ENCODE measurements around the gene PAFAH1B1. TPM values are rescaled to one million over a fixed set of nuclear protein-coding genes. Genes with fewer than 3 reads are reported as not detected.
"Not testable (repeated sequence)": the region's sequence is repeated elsewhere in the genome, so short reads cannot be mapped to it uniquely, and the experiment has no call there.

PAFAH1B1 gene
- total RNA-seq, 1 donor from 2014 or later = 110 TPM

GRCh38 chr17:2594722-2595599 is 1.5 kb downstream of the PAFAH1B1 start:
- no peak for DNase-seq (ENCODE audit: low spot score)

- DNase-seq (ENCODE audit: low spot score) = no peak
Measured at GRCh38 chr17:2595716-2596115, 2.3 kb downstream of the PAFAH1B1 start.

GRCh38 chr17:2598166-2598565 is 4.7 kb downstream of the PAFAH1B1 start:
- DNase-seq (ENCODE audit: low spot score) = no peak

GRCh38 chr17:2602597-2603017 is 9.2 kb downstream of the PAFAH1B1 start:
- DNase-seq (ENCODE audit: low spot score) = no peak

- no peak for DNase-seq (ENCODE audit: low spot score)
Measured at GRCh38 chr17:2608350-2608913, 15.0 kb downstream of the PAFAH1B1 start.

GRCh38 chr17:2609091-2609490 is 15.6 kb downstream of the PAFAH1B1 start:
- no peak for DNase-seq (ENCODE audit: low spot score)

- DNase-seq (ENCODE audit: low spot score) = no peak
Measured at GRCh38 chr17:2610195-2611175, 17.0 kb downstream of the PAFAH1B1 start.

- no peak for DNase-seq (ENCODE audit: low spot score)
Measured at GRCh38 chr17:2611627-2612026, 18.2 kb downstream of the PAFAH1B1 start.

- DNase-seq (ENCODE audit: low spot score) = no peak
Measured at GRCh38 chr17:2612630-2613029, 19.2 kb downstream of the PAFAH1B1 start.

GRCh38 chr17:2613089-2613808 is 19.8 kb downstream of the PAFAH1B1 start:
- DNase-seq (ENCODE audit: low spot score) = no peak

GRCh38 chr17:2615882-2616281 is 22.4 kb downstream of the PAFAH1B1 start:
- no peak for DNase-seq (ENCODE audit: low spot score)

GRCh38 chr17:2621241-2621640 is 27.8 kb downstream of the PAFAH1B1 start:
- no peak for DNase-seq (ENCODE audit: low spot score)

- DNase-seq (ENCODE audit: low spot score) = not testable (repeated sequence)
Measured at GRCh38 chr17:2621951-2622405, 28.5 kb downstream of the PAFAH1B1 start.

GRCh38 chr17:2622721-2623301 is 29.4 kb downstream of the PAFAH1B1 start:
- DNase-seq (ENCODE audit: low spot score) = not testable (repeated sequence)

GRCh38 chr17:2624292-2624731 is 30.9 kb downstream of the PAFAH1B1 start:
- no peak for DNase-seq (ENCODE audit: low spot score)

- not testable (repeated sequence) for DNase-seq (ENCODE audit: low spot score)
Measured at GRCh38 chr17:2626626-2627219, 33.3 kb downstream of the PAFAH1B1 start.

- not testable (repeated sequence) for DNase-seq (ENCODE audit: low spot score)
Measured at GRCh38 chr17:2628922-2629321, 35.5 kb downstream of the PAFAH1B1 start.

- no peak for DNase-seq (ENCODE audit: low spot score)
Measured at GRCh38 chr17:2631211-2631610, 37.8 kb downstream of the PAFAH1B1 start.

- no peak for DNase-seq (ENCODE audit: low spot score)
Measured at GRCh38 chr17:2634361-2634960, 41.0 kb downstream of the PAFAH1B1 start.

- DNase-seq (ENCODE audit: low spot score) = no peak
Measured at GRCh38 chr17:2635241-2635640, 41.8 kb downstream of the PAFAH1B1 start.
